ENCODE results near the gene DNAH2.

DNA sequence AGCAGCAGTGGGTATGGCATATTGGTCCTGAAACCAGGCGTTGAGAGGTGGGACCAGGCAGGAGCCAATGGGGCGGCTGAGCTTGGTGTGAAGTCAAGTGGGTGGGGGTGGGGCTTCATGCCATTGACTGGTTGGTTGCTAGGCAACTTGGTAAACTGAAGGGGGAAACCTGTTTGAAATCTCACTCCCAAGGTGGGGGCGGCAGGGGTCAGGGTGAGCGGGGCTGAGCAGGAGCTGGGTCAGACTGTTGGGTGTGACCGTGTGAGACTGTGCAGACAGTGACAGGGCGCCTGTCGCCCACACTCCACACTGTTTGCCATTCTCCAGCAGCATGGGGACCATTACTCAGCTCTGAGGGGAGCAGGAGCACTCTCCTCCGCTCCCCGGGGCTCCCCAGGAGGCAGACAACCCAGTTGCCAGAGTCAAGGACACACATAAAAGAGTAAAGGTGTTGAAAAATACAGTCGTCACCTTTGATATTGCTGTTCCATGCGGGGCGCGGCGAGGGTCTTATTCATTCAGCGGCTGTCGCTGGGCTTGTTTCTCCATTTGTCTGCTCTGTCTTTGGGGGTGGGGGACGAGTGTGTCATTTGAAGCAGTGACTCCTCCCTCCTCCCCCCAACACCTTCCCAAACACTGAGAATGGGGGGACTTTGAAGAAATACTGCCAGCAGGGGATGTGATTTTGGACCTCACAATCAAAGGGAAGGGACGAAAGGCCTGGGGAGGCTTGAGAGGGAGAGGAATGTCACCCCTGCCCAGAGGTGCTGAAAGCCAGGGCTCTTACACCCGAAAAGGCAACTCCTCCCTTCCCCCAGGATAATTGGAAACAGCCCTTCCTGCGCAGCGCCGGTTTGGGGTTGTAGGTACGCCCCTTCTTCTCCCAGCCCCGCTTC, 13.7 kb upstream of the DNAH2 start:
- TF ChIP-seq, protein P1, sequence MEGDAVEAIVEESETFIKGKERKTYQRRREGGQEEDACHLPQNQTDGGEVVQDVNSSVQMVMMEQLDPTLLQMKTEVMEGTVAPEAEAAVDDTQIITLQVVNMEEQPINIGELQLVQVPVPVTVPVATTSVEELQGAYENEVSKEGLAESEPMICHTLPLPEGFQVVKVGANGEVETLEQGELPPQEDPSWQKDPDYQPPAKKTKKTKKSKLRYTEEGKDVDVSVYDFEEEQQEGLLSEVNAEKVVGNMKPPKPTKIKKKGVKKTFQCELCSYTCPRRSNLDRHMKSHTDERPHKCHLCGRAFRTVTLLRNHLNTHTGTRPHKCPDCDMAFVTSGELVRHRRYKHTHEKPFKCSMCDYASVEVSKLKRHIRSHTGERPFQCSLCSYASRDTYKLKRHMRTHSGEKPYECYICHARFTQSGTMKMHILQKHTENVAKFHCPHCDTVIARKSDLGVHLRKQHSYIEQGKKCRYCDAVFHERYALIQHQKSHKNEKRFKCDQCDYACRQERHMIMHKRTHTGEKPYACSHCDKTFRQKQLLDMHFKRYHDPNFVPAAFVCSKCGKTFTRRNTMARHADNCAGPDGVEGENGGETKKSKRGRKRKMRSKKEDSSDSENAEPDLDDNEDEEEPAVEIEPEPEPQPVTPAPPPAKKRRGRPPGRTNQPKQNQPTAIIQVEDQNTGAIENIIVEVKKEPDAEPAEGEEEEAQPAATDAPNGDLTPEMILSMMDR (IDR thresholded peaks at IDR 0.05) = no peak
- no peak for TF ChIP-seq POLR2A (IDR thresholded peaks at IDR 0.05)
- TF ChIP-seq POLR2AphosphoS5 (IDR thresholded peaks at IDR 0.05) = no peak

Measured in prostate gland (tissue), 2 donors.